Measurements from ENCODE around the gene CST9L. TPM values are rescaled to one million over a fixed set of nuclear protein-coding genes. Genes with fewer than 3 reads are reported as not detected.

CST9L gene
- total and polyA plus RNA-seq, 2 of the 13 experiments (the other 11 are each of a cell fraction or from before 2014, with no cell fraction given), result 0.15 TPM; not detected in 1

- TF ChIP-seq PTBP1 (IDR thresholded peaks at IDR 0.05; ENCODE audit: low read depth, low read length, poor library complexity, severe bottlenecking), result no peak
- TF ChIP-seq ZNF792 (CRISPR knock-in tag; IDR thresholded peaks at IDR 0.05), result no peak
- TF ChIP-seq ARNTL (CRISPR knock-in tag; IDR thresholded peaks at IDR 0.05), result no peak
- no peak for TF ChIP-seq ZNF30 (CRISPR knock-in tag; IDR thresholded peaks at IDR 0.05)
- no peak for TF ChIP-seq ZNF781 (CRISPR knock-in tag; IDR thresholded peaks at IDR 0.05; ENCODE audit: borderline replicate concordance, not compliant biosample characterization)
These were observed 2.0 kb upstream of the CST9L start (continued) for GRCh38 chr20:23570178-23570760.

DNA sequence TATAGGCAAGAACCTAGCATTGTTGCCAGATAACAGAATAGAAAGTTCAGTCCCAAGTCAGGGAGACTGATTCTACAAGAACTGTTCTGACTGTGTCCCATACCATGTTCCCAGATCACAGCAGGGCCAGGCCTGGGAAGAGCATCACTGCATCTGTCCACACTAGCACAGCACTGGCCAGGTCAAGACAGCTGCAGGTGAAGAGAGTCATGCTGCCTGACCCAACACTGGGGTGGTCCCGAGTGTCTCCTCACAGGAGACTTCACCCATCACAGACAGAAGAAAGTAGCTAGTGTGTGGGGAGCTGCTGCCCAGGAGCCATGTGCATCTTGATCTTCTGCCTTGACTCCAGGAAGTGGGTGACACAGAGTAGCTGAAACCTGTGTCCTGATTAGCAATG, 1.3 kb upstream of the CST9L start:
- ChIA-PET CTCF (ENCODE audit: low intra/inter-chr PET ratio, low total read pairs) (no interaction called here), POLR2A (interaction anchor here (0.9 kb wide), 1 partner anchor 17 kb away, joined by 4 read pairs; no protein-coding TSS in a partner anchor)
- Histone ChIP-seq H3K27me3 (ENCODE audit: control insufficient read depth in 1 of 2, insufficient read depth in 2 of 2, low read length in 2 of 2) (peaks cover 0 to 7% of the 10 kb centered on the region in 2 experiments; a peak in 1 of 5 replicates), H3K36me3 (replicated peaks in 1 of 2; ENCODE audit: control insufficient read depth in 1 of 2, insufficient read depth in 2 of 2, low read length in 2 of 2) (no peaks in the 10 kb centered on the region), H3K9ac (ENCODE audit: insufficient read depth, low read depth, low read length) (no peak overlapping the region), H3K9me3 (ENCODE audit: low read length) (no peaks in the 10 kb centered on the region), H3K27ac (ENCODE audit: extremely low read length, insufficient read depth, low read length) (no peak overlapping the region), H3K79me2 (ENCODE audit: insufficient read depth, low read length) (no peaks in the 10 kb centered on the region), H2AFZ (ENCODE audit: low read length) (no peak overlapping the region), H4K20me1 (ENCODE audit: insufficient read depth, low read length) (no peaks in the 10 kb centered on the region), H3K4me3 (replicated peaks in 1 of 3; ENCODE audit: insufficient read depth in 1 of 3, low read depth in 2 of 3, low read length in 3 of 3) (no peak overlapping the region), H3K4me1 (ENCODE audit: insufficient read depth, low read length) (peaks cover 7% of the 10 kb centered on the region; the same call in 1 of the 2 replicates), H3K4me2 (ENCODE audit: low read depth, low read length) (no peak overlapping the region)
- WGBS (ENCODE audit: low lambda C conversion rate), result 13% methylated on average over 1 of the region's 1 CpG
- FAIRE-seq, result no peak
- no peak for DNase-seq (ENCODE audit: low spot score)
- in situ Hi-C loops (cut with HindIII; ENCODE audit: extremely low pct_ligation_motif_present, low pct_unique_long_range_greater_than_20kb) (no loop called here), intact Hi-C loops (cut with micrococcal nuclease; ENCODE audit: unreplicated experiment) (no loop called here)
- TF ChIP-seq ZBTB14 (CRISPR knock-in tag; IDR thresholded peaks at IDR 0.05), result no peak
- no peak for TF ChIP-seq ZNF354B (CRISPR knock-in tag; IDR thresholded peaks at IDR 0.05)
- no peak; the same call in 2 of the 3 replicates for ATAC-seq
- no TSS peak for BruUV-seq (replicated peaks)
